ENCODE measurements around the gene SYT6.

The SYT6 gene

DNA sequence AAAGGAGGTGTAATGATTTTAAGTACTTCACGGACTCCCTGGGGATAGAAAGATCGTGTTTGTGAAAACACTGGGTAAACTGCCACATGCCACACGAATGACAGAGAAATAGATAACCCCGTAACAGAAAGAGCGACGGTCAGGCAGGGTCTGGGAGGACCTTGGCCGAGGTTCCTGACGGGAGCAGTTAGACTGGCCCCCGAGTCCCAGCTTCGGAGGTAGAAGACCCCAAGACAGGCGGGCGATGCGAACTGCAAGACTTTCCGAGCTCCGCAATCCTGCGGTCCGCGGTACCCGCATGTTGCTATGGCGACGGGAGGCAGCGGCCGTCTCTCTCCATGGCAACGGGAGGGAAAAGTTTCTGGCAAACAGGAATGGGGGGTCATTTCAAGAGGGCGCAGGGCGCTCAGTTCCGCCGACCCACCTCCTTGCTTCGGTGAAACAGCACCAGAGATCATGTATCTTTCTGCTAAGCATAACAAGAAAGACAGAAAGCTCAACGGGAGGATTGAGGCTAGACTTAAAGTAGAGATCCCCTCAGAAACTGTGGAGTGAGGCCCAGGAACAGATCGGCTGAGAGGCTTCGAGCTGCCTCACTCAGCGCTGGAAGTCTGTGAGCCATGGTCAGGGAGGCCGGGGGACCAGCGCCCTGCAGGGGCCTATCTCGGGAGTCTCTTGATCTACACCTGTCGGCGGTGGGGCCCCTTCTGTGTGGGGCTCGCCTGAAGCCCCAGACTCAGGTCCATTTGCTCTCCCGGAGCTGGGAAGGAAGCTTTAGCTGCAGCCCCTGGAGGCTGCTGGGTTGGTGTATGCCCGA is 685 bp upstream of the SYT6 start:
- no peak for DNase-seq

DNA sequence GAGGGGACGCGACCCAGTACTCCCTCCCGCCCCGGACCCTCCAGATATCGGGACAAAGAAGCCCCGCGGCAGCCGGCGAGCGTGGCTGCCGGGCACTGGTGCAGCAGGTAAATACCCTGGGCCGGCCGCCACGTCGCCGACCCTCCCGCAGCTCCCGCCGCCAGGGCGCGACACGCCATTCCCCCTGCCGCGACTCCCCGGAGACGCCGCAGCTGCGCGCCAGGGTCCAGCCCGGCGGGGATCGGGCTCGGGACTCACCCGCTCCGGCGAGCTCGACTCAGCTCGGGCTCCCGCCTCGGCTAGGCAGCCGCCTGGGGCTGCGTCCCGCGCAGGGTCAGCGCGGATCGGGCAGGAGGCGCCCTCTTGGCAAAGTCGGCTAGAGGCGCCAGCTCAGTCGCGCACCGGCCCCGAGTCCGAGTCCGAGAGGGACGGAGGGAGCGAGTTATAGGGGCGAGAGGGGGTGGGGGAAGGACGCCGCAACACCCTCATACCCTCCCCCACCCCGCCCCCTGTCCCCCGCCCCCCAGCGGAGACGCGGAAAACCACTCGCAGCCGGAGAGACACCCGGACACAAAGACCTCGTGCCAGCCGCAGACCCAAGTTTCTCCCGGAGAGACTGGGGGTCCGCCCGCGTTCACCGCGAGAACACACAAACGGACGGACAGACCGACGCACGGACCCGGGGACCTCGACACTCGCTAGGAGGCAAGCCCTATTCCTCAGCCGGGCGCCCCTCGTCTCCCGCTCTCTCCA is 985 bp downstream of the SYT6 start:
- DNase-seq, result peak; percentile 8

DNA sequence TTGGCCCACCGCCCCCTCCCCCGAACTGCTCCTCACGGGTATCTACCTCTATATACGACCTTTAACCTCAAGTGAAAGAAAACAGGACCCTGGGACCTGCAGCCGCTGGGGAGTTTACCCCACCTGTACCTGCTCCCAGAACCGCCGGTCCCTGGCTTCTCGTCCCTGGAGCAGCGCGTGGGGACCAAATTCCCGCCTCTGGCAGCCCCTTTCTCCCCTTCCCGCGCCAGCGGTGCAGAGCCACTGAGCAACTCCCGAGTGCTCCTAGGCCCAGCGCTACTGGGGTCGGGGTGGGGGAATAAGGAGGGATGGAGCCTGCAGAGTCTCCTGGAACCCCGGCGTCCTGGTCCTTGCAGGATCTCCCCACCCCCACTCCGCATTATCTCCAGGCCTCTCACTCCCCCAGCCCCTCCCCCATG is 1.6 kb downstream of the SYT6 start:
- DNase-seq, result no peak

DNA sequence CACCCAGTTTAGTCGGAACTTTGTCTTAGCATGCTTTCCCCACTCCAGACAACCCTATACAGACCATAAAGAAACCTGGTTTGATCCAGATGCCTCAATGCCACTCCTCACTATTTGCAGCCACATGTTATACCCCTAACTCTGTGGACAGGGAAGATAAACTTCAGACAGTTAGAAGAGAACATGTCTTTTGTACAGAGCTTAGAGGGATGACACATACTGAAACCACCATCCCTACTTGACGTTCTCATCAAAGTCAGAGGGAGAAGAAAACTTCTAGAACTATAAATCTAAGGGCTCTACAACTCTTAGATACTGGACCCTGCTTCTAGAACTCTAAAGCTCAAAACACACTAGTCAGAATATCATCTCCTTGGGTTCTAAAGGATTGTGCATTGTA is 3.7 kb downstream of the SYT6 start:
- DNase-seq, result no peak

DNA sequence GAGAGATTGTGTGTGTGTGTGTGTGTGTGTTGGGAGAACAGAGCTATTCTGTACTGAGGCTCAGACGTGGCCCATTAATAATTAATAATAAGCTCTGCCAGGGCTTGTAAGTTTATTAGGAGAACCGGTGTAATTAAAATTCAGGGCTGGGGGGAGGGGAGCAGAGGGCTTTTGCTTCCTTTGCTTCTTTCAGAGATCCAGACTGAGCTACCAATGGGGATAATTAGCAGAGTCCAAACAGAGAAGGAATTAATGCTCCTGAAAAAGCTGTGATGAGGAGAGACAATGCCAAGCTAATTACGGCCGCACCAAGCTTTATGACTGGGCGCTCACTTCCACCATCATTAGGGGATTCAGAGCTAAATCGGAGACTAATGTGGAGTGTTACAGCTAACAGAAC is 4.5 kb downstream of the SYT6 start:
- DNase-seq, result no peak

DNA sequence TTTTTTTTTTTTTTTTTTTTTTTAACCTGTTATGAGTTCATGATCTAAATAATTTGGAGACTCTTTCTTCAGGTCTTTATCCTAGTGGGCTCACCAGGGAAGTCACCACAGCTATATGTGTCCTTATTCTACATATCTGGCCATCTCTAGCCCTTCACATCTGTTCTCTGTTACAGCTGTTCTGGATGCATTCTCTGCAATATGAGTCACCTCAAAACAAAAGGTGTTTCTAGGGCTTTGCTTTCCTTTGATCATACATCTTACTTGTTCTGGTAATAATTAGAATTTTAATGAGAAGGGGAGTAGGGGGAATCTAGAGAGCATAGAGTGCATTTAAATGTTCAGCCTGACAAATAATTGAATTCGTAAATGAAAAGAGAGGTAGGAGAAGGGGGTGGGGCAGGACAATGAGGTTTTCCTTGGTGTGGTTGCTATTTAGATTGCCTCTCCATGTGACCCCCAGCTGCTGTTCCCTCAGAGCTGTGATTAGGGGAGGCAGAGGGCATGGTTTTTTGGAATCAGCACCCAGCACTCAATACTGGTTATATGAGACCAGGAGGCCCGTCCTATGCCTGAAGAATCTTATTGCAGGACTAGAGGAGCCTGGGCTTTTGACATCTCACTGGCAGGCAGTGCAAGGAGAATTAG is 8.0 kb downstream of the SYT6 start:
- DNase-seq, result no peak

DNA sequence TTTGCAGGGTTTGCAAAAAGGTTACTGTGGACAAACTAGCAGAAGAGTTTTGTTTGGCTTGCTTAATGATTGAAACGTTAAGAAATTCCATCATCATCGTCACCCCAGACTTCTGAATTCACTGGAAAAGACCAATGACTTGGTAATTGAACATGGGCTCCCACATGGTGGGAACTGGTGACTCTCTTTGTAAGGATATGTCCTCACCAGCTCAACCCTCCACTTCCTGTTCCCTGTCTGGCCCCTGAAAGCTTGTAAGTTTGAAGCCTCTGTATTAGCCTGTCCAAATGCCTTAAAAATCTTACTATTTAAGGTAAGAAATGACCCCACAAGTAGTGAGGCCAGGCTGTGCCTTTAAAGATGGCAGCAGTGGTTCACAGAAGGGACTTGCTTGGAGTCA is 9.7 kb downstream of the SYT6 start:
- no peak for DNase-seq

DNA sequence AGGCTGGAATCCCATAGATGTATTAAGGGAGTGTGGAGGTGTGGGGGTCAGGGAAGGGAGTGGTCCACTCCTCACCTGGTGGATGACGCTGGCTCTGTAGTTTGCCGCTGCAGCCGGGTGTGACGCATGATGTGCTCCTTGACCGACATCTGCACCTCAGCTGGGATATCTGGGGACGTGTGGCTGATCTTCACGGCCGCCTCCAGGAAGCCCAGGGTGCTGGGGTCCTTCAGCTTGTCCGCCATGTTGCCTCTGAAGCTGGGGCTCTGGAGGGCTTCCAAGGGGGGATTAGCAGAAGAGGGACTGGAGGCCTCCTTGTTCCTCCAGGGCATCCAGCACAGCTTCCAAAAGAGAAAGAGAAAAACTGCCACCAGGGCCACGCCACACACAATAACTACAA is 14.1 kb downstream of the SYT6 start:
- no peak for DNase-seq

DNA sequence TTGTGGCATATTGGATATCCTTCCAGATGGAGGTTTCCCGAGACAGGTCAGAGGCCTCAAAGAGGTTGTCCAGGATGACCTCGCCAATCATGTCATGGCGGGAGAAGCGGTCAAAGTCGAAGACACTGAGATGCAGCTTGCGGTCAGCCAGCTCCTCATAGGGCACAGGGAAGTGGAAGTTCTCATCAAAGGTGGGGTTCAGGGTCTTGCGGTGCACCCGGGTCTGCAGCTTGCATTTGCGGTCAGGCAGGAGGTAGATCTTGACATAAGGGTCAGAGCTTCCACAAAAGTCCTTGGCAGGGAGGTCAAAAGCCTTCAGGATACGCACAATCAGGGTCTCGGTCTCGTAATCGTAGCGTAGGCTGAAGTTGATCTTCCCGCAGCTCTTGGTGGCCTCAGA is 16.2 kb downstream of the SYT6 start:
- no peak for DNase-seq

DNA sequence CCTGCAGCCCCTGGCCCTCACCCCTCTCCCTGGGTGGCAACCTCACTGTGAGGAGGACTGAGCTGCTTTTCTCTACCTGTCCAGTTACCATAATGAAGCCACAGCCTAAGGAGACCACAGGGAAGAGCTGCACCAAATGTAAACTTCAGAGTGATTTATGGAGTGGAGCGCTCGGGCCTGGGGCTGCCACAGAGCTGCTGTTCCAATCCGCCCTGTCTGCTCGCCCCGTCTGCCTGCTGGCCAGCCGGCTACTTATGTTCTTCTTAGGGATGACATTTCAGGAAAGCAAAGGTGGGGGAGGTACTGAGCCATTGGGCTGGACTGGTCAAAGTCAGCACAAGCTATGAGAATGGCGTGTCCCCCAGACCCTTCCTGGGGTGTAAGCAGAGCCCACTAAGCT is 17.9 kb downstream of the SYT6 start:
- no peak for DNase-seq

DNA sequence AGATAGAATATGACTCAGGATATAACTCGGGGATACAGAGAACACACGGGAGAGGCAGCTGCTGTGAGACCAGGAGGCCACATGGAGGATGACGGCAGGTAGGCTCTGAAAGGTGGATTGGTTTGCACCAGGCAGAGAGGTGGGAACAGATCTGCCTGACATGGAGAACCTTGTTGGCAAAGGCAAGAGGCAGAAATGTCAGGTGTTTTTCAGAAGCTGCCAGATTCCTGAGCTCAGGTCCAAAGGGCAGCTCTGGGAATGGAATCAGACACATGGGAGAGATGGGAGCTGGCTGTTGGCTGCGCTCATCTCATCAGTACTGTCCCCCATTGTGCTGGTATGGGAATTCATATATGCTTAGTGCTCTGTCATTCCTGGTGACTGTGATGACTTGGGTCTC is 19.2 kb downstream of the SYT6 start:
- no peak for DNase-seq

DNA sequence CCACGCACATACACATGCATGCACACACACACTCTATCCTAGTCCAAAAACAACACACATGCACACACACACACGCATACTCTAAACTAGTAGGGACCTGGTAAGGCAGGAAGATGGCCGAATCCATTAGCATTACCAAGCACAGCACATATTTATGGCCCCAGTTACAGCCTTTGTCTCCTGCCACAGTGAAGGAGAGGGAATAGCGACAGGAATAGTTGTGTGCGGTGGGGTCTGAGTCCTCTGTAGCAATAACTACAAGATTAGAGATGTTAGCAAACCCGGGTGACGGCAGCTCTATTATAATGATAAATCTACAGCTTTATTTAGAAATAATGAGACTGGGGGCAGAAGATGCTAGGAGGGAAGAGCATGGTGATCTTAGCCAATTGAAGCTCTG is 20.5 kb downstream of the SYT6 start:
- DNase-seq, result no peak

DNA sequence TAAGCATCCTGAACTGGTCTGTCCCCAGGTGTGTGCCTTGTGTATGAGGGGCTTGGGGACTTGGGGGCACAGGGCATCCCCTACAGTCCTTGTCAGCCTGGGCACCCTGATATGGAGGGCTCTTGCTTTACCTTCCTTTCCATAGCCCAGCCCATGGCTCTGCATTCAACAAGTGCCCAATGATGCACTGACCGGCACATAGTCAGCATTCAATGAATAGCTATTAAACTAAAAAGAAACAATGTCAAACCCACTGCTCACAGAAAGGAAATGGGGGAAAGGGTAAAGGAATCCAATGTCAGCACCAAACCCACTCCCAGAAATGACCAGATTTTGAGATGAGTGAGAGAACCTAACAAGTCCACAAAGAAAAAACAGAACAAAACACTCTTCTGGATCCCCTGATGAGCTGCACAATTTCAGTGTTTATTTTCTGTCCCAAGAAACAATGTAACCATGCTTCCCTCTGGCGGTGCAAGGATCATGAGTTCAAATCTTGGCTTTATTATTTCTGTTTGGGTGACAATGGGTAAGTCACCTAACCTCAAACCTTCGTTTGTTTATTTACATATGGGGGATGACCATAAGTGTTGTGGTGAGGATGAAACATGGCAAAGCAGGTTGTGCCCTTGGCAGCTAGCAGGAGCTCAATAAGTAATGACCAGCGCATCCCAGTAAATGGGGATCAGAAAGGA is 22.0 kb downstream of the SYT6 start:
- DNase-seq, result no peak

DNA sequence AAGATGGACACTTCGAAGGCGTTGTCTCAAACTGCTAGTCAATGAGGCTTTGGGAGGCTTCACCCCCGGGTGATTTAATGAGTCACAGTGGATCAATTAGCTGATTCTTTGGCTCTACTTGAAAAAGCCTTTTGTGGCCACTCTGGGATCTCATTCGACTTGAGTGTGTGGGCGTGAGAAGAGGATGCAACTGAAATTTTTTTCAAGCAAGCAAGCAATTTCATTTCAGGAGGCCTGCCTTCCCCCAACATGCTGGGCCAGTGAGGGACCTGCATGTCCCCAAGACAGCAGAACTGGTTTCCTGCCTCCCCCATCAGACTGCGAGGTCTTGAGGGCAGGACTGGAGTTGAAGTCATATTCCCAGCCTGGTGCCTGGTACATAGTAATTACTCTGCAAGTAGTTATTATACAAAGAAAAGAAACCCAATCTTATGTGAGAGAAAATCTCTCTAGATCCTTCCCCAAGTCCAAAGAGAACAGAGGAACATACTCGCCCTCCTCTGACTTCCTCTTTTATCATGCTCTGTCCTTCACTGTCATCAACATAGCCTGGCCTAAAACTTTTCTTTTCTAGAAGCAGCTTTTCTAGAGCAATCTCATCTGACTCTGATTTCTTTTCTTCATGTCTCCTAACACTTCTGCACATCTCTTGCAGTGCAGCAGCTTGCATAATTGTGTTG is 22.7 kb downstream of the SYT6 start:
- DNase-seq, result no peak

DNA sequence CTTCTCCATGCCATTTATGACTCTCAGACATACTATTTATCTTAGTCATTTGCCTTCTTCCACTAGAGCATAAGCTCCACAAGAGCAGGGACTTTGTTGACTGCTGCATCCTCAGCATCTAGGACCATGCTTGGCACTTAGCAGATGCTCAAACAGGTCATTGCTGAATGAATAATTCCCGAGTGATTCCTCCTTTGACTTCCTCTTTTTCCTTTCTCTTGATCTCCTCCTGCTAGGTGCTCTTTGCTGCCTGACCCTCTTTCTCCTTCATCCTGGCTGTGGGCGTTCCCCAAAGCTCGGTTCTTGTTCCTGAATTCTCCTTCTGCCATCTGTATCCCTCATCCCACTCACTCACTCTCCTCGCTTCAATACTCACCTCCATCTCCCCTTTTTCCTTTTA is 23.5 kb downstream of the SYT6 start:
- DNase-seq, result no peak

DNA sequence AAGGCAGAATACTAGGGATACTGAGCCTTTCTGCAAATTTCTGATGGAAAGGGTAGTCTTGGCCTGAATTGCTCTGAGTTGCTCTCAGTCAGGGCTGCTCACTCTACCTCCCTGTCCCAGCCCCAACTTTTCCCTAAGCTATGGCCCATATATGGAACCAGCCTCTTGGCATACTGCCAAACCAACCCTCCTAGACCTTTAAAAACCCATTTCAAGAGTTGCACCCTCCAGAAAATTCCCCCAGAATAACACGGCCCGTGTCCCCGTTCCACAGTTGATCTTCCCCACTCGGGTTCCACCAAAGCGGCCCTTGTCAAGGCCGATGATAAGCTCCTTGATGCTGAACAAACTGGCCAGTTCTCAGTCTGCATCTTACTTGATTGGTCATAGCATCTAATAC is 25.4 kb downstream of the SYT6 start:
- DNase-seq, result no peak

DNA sequence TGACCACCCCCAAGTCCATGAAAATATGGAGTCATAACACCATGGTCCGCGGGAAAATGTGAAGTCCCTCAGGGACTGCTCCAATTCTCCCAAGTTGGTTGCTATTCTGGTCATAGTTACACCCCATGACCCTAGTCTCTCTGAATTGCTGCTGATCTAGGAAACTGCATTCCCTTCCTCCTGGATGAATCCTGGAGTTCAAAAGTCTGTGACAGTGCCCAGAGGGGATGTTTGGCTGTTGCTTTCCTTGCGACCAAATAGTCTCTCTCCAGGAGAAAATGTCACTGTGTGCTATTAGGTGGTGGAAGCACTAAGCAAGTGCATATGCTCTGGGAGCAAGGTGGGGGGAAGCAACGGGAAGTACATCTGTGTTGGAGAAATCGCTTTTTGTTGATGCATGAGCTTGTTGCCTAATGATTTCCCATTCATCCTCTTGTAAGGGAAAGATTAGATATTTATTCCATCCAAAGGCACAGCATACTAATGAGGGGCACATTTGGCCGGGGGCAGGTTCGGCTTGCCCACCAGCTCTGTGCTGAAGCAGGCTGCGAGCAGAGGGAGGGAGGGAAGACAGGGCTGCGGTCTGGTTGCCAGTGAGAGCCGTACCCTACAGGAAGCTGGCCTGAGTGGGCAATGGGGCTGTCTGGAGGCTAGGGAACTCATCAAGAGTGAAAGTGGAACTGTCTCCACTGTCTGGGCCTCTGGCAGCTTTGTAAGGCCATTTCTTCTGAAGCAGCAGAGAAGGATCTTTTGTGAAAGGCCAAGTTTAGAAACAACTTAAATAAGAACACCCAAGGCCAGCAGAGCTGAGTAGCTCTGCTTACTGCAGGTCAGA is 27.2 kb downstream of the SYT6 start:
- no peak for DNase-seq

DNA sequence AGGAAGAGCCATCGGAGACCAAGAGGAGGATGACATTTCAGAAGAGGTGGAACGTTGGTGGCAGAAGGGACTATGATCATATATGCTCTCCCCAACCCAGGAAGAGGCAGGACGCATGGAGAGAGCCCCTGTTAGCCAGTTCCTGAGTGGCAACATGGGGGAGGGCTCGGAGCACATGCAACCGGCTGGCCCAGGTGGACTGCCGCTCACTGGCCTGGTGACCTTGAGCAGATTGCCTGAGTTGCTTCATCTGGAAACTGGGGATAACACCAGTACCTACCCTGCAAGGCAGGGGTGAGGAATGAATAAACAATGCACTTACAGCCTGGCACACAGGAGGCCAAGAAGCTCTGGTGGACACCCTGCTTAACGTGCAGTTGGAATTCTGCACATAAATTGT is 29.0 kb downstream of the SYT6 start:
- no peak for DNase-seq

DNA sequence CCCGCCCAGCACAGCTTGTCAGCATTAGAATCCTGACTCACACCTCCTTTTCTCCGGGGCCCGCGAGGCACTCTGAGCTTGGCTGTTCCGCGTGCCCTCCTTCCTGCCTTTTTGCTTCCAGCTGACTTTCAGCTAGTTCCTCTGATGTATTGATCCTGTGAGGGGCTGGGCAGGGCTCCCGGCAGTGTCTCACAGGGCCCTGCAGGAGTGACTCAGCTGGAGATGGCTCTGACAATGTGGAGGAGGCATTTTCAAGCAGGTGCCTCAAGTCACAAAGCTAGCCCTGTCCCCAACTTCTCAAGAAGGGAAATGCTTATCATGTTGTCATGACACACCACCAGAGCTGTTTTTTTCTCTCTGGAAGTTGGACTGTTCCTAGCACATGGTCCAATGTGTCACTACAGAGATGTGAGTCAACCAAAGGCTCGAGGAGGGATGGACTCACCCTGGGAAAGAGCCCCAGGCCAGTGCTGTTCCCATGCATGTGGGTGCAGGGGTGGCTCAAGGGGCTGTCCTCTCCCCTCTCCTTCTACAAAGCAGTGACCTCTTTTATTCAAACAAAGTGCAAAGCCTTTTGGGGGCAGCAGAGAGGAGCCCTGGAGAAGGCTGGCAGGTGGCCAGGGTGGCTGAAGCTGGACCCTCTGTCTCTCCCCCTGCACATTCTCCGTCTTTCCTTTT is 30.6 kb downstream of the SYT6 start:
- no peak for DNase-seq

DNA sequence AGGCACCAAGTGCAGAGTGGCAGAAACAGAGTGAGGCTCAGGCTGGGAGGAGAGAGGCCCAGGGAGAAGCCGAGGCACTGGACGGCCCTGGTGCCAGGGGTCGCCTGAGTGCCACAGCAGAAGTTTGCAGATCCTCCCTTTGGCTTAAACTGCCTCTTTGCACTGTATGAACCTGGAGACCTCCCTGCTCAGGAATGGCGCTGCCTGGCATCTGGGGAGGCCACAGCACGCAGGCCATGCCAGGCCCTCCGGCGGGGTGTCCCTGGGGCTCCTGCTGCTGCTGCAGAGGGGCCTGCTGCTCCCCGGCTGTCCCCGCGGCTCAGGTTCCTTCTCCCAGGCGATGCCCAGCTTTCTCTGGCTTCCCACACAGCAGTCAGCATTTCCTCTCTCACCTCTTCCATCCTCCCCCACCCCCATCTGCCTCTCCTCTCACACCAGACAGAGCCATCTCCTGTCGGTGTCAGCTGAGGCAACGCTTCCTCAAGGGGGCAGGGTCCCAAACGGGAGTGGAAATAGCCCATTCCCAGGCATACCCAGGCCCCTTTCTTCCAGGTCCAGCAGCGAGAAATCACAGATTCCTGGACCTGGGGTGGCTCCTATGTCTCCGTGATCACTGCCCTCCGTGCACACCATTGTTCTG is 35.2 kb downstream of the SYT6 start:
- DNase-seq, result no peak

DNA sequence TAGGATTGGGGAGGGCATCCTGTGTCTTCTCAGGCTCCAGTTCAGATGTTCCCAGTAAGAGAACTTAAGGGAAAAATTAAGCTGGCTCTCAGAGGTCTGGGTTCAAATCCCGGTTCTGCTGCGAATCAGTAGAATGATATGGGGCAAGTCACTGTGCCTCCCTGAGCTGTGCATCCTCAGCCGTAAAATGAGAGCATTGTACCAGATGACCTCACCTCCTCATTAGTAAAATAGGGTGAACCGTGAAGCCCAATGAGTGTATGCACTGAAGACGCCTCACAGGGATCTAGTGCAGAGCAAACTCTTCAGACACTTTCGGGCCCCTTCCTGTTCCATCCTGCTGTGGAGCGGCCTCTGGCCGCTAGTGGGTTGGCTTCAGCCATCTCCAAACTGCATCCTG is 36.0 kb downstream of the SYT6 start:
- DNase-seq, result no peak

Measured in stimulated activated CD4-positive, alpha-beta T cell treated with anti-CD3 and anti-CD28 coated beads, Interleukin-12 subunit alpha, Interleukin-12 subunit beta, amount 100 ng/mL, for 4 hours (primary cell).